Non-pigmented ciliary epithelial cell (primary cell): Measurements from ENCODE around the gene B9D2.
"Not testable (repeated sequence)": the region's sequence is repeated elsewhere in the genome, so short reads cannot be mapped to it uniquely, and the experiment has no call there.

Experiments
- DNase-seq: peaks from one replicate; pipeline ENCODE4 v3.0.0-alpha.2; 2010; ENCODE audit warnings: low read depth

The B9D2 gene

DNA sequence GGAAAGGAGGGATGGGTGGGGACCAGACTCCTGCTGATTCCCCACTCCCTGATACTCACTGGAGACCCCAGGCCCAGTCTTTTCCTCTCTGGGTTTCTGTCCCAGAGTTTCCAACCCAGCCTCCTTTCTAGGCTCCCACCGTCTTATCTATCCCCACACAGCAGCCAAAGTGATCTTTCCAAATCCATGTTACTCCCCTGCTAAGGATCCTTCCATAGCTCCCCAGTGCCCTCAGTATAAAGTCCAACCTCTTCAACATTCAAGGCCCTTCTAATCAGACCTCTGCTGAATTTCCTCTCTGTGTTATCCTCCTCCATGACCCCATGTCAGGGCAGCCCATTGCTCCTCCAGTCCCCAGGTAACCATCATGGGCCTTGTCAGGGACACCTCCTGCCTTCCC, 8.9 kb downstream of the B9D2 start:
- DNase-seq: no peak

DNA sequence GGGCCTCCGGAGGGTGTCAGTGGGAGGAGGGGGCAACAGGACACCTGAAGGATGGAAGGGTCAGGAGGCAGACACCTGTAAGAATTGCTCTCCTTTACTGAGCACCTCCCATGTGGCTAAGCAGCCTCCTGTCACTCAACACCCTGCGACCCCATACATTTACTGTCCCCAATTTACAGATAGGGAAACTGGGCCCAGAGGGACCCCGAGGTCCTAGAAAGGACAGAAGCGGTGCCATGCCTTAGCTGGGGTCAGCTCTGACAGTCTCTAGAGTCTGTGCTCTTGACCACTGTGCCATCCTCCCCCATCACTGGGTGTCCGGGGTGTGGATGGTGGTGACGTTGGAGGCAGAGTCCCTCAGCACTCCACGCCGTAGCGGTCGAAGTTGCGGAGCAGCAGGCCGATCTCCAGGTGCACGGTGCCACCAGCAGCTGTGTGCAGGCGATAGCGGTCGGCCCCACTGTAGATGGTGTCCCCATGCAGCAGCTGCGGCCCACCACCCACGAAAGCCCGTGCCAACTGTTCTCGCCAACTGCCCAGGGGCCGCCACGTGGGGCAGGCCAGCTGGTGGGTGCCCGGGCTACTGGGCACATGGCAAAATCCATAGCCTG, 9.5 kb downstream of the B9D2 start:
- no peak for DNase-seq

DNA sequence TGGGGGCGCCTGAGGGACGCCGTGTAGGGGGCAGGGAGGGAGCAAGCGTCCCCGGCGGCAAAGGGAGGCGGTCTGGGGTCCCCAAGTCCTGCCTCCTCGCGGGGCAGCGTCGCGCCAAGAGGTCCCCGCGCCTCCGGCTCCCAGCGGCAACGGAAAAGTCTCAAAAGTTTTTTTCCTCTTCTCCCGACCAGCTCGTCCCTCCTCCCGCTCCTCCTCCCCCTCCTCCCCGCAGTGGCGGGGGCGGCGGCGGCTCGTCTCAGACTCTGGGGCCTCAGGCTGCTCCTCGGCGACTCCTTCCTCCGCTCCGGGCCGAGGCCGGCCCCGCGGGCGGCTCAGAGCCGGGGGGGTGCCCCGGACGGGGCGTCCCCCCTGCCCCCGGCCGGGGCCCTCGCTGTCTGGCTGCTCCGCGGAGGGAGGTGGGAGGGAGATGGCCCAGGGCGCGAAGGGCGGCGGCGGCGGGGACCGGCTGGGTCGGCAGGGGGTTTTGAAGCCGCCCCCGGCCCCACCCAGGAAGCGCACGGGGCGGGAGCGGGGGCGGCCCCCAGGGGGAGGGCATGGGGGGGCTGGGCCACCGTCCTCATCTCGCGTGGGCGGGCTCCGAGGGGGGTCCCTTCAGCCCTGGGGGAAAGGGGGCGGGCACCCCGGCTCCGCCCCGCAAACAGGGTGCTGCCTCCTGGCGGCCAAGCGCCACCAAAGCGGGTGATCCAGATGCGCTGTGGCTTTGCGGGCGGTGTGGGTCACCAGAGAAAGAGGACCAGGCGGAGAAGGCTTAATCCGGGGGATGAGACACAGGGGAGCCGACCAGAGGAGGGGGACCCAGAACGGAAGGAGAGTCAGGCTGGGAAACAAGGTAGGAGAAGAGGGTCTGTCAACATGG, 10.2 kb downstream of the B9D2 start, which contains the start of gene TGFB1:
Gene TGFB1 (minus strand): TSS at position 457 of the 877 bp plus-strand sequence. CDS start 878 bp downstream, outside the sequence.
- peak; percentile 51 for DNase-seq

DNA sequence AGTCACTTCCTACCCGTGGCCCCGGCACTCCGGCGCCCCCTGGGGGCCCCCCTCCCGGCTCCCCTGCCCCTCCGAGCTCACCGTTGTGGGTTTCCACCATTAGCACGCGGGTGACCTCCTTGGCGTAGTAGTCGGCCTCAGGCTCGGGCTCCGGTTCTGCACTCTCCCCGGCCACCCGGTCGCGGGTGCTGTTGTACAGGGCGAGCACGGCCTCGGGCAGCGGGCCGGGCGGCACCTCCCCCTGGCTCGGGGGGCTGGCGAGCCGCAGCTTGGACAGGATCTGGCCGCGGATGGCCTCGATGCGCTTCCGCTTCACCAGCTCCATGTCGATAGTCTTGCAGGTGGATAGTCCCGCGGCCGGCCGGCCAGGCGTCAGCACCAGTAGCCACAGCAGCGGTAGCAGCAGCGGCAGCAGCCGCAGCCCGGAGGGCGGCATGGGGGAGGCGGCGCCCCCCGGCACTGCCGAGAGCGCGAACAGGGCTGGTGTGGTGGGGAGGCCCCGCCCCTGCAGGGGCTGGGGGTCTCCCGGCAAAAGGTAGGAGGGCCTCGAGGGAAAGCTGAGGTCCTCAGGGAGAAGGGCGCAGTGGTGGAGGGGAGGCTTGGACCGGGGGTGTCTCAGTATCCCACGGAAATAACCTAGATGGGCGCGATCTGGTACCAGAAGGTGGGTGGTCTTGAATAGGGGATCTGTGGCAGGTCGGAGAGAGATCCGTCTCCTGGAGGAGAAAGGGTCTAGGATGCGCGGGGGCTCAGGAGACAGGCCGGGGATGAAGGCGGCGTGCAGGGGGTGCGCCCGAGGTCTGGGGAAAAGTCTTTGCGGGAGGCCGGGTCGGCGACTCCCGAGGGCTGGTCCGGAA, 11.1 kb downstream of the B9D2 start:
- DNase-seq: no peak

DNA sequence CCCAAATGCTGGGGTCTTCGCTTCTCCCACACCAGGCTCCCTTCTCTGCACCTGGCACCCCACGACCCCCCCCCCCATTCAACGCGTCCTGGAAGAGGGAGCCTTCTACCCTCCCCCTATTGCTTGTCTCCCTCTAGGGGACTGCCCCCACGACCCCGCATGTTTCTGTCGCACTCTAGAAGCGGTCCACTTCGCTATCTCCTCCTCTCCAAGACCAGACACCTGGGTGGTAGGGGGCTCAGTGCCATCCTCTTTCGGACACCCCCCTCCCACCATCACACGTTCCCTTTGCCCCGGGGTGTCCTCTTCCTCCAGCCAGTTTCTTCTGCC, 11.7 kb downstream of the B9D2 start:
- DNase-seq: no peak

DNA sequence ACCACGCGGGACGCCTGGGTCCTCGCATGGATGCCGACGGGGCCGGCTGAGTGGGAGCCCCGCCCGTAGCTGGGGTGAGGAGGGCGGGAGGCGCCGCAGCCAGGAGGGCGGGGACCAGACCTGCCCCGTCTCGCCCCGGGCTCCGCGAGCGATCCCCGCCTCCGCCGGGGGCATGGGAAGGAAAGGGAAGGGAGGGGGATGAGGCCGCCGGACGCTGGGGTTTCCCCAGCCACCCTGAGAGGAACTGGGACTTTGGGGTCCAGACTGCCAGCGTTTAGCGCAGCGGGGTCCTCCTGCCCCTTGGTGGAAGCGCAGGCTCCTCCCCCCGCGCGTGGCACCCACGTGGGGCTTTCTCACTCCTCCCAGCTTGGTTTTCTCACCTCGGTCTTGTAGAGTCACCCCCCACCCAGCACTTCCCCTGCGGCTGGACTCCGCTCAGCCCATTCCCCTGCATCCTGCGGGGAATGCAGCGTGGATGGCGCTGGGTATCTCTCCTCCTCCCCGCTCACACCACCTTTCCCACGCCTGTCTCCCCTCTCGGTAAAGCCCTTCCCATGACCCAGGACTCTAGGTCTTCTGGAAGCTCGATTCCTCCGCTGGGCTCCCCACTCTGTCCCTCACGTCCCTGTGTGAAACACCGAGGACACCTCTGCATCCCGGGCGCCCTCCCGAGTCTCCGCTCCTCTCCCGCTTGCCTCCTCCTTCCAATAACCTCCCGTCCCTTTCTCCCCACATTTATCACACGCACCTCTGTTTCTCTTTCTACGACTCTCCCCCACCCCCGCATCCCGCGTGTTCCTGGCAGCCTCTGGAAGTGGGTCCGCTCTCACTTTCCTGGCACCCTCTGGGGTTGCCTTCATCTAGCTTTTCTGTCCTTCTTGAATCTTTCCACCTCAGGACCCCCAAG, 12.4 kb downstream of the B9D2 start:
- no peak for DNase-seq

DNA sequence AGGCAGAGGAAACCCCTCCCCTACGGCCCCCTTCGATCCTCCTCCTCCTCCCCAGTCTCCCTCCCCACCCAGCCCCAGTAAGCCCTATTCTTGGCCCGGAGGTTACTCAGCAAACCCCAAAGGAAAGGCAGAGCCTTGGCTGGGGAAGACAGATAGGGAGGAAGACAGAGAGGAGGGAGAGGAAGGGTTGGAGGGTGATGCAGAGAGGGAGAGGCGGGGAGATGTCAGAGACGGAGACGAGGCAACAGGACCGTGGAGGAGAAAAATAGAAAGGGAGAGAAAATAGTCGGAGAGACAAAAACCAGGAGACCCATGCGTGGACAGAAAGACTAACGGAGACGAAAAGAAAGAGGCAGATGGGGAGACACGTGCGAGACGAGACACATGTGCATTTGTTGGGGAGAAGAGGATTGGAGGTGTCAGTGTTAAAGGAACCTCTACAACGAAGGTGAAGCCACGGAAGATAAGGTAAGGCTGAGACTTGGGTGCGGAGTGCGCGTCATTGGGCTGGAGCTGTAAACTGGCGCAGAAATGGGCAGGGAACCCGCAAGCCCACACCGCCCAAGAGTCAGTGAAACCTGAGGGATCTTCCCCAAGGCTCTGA, 13.1 kb downstream of the B9D2 start:
- DNase-seq: no peak

DNA sequence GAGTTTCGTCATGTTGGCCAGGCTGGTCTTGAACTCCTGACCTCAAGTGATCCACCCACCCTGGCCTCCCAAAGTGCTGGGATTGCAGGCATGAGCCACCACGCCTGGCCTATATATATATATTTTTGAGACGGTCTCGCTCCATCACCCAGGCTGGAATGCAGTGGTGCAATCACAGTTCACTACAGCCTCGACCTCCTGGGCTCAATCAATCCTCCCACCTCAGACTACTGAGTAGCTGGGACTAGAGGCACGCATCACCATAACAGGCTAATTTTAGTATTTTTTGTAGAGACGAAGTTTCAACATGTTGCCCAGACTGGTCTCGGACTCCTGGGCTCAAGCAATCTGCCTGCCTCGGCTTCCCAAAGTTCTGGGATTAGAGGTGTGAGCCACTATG, 17.0 kb downstream of the B9D2 start:
- not testable (repeated sequence) for DNase-seq

DNA sequence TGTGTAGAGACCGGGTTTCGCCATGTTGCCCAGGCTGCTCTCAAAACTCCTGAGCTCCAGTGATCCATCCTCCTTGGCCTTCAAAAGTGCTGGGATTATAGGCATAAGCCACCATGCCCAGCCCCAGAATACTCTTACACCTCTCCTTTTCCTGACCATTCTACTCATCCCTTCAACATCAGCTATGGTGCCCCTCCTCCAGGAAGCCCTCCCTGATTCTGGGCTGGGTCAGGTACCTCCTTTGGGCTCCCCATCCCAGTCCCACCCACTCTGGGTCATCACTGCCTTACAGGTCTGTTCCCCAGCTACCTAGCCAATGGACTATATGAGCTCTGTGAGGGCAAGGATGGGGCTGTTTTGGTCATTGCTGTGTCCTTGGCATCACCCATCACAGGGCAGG, 19.8 kb downstream of the B9D2 start:
- no peak for DNase-seq

DNA sequence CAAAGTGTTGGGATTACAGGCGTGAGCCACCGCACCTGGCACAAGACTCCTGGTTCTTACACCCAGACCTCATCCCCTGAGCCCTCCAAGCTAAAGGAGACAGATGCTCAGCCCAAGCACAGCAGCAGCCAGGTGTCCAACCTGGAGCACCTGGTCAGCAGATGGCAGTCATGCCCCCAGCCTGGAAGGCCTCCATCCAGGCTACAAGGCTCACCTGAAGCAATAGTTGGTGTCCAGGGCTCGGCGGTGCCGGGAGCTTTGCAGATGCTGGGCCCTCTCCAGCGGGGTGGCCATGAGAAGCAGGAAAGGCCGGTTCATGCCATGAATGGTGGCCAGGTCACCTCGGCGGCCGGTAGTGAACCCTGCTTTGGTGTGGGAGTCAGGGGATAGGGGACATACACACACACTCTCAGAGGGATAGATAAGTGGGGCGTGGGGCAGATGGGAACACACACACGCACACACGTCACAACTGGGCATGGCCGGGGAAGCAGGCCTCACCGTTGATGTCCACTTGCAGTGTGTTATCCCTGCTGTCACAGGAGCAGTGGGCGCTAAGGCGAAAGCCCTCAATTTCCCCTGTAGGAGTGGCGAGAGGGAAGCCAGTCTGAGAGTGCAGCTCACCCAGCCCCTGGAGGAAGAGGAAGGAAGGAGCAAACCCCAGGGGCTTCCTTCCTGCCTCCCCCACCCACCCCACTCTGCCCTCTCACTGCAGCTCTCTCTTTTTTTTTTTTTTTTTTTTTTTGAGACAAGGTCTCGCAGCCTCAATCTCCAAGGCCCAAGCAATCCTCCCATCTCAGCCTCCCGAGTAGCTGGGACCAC, 22.1 kb downstream of the B9D2 start:
- no peak for DNase-seq

DNA sequence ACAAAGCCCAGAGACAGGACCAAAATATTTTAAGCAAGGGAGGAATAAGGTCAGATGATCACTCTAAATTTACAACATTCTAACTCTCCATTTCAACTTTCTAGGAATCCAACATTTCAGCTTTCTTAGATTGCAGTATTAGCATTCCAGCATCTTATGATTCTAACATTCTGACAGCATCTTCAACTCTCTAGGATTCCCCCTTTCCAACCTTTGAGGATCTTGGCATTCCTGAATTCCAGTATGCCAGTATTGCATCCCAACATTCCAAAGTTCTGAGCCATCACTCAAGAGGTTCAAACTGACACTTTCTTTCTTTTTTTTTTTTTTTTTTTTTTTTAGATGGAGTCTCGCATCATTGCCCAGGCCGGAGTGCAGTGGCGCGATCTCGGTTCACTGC, 24.0 kb downstream of the B9D2 start:
- DNase-seq: no peak

DNA sequence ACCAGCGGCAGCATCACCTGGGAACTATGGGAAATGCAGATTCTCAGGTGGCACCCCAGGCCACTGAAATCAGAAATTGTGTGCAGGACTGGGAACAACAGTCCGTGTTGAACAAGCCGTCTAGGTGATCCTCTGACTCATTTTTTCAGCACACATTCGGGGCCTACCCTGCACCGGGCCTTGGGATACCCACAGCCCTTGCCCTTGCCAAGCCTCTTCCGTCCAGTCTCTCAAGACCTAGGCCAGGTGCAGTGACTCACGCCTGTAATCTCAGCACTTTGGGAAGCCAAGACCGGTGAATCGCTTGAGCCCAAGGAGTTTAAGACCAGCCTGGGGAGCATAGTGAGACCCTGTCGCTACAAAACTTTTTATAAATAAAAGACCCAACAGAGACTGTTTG, 28.5 kb downstream of the B9D2 start:
- no peak for DNase-seq

DNA sequence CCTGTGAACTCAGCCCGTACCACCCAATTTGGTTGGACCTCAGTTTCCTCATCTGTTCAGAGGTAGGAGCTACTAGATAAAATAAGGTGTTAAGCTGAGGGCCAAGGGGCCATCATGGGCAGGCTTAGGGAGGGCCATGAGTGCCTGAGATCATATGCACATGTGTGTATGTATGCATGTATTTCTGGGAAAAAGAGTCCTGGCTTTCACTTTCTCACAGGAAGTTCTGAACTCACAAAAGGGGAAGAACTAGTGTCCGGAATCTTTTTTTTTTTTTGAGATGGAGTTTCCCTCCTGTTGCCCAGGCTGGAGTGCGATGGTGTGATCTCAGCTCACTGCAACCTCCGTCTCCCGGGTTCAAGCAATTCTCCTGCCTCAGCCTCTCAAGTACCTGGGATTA, 29.2 kb downstream of the B9D2 start:
- no peak for DNase-seq

DNA sequence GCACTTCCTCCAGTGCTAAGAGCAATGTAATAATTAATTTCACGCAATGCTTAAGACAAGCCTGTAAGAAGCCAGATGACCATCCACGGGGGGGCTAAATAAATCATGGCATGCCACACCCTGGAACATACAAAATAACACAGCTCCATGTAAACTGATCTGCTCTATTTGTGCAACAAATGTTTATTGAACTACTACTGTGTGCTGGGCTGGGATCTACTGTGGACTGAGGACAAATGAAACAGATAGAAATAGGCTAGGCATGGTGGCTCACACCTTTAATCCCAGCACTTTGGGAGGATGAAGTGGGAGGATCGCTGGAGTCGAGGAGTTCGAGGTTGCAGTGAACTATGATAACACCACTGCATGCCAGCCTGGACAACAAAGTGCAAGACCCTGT, 31.5 kb downstream of the B9D2 start:
- no peak for DNase-seq

DNA sequence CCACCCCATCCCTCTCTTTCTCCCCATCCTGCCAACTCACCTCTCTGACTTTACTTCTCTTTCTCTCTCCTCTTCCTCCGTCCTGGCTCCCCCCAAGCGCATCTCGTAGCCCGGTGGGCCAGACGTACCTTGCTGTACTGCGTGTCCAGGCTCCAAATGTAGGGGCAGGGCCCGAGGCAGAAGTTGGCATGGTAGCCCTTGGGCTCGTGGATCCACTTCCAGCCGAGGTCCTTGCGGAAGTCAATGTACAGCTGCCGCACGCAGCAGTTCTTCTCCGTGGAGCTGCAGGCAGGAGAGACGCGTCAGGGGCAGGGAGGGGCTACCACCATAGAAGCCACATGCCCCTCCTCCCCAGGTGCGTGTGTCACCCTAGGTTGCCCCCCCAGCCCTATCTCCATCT, 31.9 kb downstream of the B9D2 start:
- no peak for DNase-seq

DNA sequence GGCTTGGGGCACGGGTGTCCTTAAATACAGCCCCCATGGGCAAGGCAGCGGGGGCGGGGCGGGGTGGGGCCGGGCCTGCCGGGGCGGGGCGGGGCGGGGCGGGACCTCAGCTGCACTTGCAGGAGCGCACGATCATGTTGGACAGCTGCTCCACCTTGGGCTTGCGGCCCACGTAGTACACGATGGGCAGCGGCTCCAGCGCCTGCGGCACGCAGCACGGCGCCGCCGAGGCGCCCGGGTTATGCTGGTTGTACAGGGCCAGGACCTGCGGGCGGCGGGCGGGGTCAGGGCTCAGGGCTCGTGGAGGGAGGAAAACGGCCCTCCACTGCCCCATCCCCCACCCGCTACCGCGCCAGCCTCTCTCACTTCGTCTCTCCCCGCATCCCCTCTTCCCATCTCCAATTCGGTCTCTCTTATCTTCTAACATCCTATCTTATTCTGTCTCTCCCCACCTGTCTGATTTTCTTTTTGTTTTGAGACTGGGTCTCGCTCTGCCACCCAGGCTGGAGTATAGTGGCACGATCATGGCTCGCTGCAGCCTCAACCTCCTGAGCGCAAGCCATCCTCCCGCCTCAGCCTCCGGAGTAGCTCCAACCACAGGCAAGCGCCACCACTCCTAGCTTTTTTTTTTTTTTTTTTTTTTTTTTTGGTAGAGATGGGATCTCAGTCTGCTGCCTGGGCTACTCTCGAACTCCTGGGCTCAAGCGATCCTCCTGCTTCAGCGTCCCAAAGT, 32.8 kb downstream of the B9D2 start:
- no peak for DNase-seq

DNA sequence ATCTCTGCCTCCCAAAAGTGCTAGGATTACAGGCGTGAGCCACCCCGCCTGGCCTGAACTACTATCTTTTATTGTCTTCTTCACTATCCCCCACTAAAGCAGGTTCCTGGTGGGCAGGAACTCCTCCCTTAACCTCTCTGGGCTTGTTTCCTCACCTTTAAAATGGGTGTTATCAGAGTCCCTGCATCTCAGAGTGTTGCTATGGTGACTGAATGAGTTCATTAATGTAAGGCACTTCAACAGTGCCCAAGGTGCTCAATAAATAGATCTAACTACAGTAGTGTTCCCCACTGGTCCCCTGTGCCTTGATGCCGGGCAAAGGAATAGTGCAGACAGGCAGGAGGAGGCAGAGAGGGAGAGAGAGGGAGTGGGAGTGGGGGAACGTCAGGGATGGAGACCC, 33.5 kb downstream of the B9D2 start:
- DNase-seq: no peak

DNA sequence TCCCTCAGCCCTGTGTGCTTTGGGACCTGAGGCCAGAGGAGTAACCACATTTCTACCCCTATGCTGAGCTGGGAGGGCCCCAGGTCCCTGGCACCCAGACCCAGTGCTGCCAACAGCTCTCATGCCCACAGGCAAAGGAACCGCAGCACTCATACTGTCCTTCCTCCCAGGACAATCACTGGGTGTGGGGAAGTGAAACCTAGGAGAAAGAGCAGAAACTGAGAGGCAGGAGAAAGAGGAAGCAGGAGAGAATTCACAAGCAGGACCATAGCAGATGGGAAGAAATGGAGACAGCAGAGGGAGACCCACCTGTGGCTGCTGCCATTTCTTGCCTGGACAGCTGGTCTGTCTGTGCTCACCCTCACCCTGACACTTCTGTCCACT, 35.1 kb downstream of the B9D2 start:
- DNase-seq: no peak

DNA sequence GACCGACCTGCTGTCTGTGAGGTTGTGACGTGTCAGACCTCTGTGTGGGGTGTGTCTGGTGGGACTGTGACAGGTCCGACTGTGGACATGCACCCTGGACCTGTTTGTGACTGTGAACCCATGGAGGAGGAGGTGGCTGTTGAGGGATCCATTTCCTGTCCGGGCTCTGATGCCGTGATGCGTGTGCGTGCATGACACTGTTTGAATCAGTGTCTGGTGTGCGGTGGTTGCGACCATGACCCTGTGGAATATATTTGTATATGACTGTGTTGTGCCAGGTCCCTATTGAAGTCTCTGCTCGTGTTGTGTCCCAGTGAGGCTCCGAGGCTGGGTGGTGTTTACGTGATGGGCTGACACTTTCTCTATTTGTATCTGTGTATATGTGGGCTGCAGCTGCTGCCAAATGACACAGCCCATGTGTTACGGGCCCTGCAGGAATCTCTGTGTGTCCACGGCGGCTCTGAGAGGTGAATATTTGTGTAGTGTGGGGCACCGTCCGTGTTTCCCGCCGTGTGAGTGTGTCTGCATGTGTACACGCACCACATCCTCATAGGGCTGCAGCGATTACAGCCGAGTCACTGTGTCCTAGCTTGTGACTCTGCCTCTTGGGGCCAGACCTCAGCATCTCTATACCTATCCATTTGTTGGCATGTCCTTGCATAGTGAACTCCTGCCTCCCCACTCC, 35.6 kb downstream of the B9D2 start:
- no peak for DNase-seq
